CD14-positive monocyte (primary cell): ENCODE data around the gene TNPO1. TPM values are rescaled to one million over a fixed set of nuclear protein-coding genes. Genes with fewer than 3 reads are reported as not detected.

Experiments
- DNase-seq, 3 donors: peaks; one replicate each; pipeline ENCODE4 v3.0.0-alpha.2; 2011 to 2022
- H2AFZ ChIP-seq: 2 replicates; pipeline ENCODE4 v1.6.0; 2012; ENCODE audit warnings: mild to moderate bottlenecking, low read depth, low read length, inconsistent platforms; ENCODE audit not compliant: insufficient read depth, poor library complexity, severe bottlenecking
- H3K27ac ChIP-seq, 2 donors: 1 replicate in 1 of 2; 2 replicates in 1 of 2; pipeline ENCODE4 v1.5.1; 2012 to 2013; ENCODE audit warnings: low read length in 2 of 2, control low read depth in 1 of 2, inconsistent platforms in 1 of 2, low read depth in 1 of 2, mild to moderate bottlenecking in 1 of 2
- H3K27me3 ChIP-seq, 2 donors: one replicate each; pipeline versions ENCODE4 v1.6.0 to v1.6.1; 2011 to 2013; ENCODE audit warnings: low read length in 2 of 2; ENCODE audit not compliant: control insufficient read depth in 2 of 2, insufficient read depth in 2 of 2
- H3K36me3 ChIP-seq, 2 donors: replicated peaks in 1 of 2; 1 replicate in 1 of 2; 2 replicates in 1 of 2; pipeline versions ENCODE4 v1.5.1 to v1.6.1; 2012 to 2013; ENCODE audit warnings: low read length in 2 of 2, control low read depth in 1 of 2, inconsistent platforms in 1 of 2, mild to moderate bottlenecking in 1 of 2; ENCODE audit not compliant: insufficient read depth in 2 of 2, control insufficient read depth in 1 of 2
- H3K4me1 ChIP-seq, 2 donors: 1 replicate in 1 of 2; 2 replicates in 1 of 2; pipeline versions ENCODE4 v1.5.1 to v1.6.1; 2012 to 2013; ENCODE audit warnings: low read length in 2 of 2, control low read depth in 1 of 2, inconsistent platforms in 1 of 2, mild to moderate bottlenecking in 1 of 2, moderate library complexity in 1 of 2; ENCODE audit not compliant: insufficient read depth in 2 of 2, control insufficient read depth in 1 of 2
- H3K4me2 ChIP-seq: replicated peaks from 2 replicates; pipeline ENCODE3; 2012; ENCODE audit warnings: low read length, moderate library complexity, mild to moderate bottlenecking; ENCODE audit not compliant: poor library complexity, severe bottlenecking; ENCODE audit errors: extremely low read depth
- H3K4me3 ChIP-seq, 3 experiments: fragments of 200-600 bp in 1 of 3; sonication (generic) in 1 of 3; replicated peaks in 1 of 3; 1 replicate in 2 of 3; 2 replicates in 1 of 3; pipeline ENCODE4 v1.5.1; 2011 to 2013; ENCODE audit warnings: low read length in 3 of 3, mild to moderate bottlenecking in 3 of 3, control low read depth in 2 of 3, low read depth in 2 of 3, inconsistent platforms in 1 of 3, moderate library complexity in 1 of 3
- H3K79me2 ChIP-seq: 2 replicates; pipeline ENCODE4 v1.6.0; 2012; ENCODE audit warnings: mild to moderate bottlenecking, control low read depth, inconsistent platforms, low read length, moderate library complexity; ENCODE audit not compliant: insufficient read depth
- H3K9ac ChIP-seq: 2 replicates; pipeline ENCODE4 v1.6.0; 2017; ENCODE audit warnings: low read length, mild to moderate bottlenecking; ENCODE audit not compliant: insufficient read depth, poor library complexity, severe bottlenecking
- H3K9me3 ChIP-seq, 2 donors: replicated peaks in 1 of 2; 1 replicate in 1 of 2; 2 replicates in 1 of 2; pipeline versions ENCODE4 v1.5.1 to v1.6.1; 2012 to 2013; ENCODE audit warnings: low read length in 2 of 2, control low read depth in 1 of 2; ENCODE audit not compliant: control insufficient read depth in 1 of 2, insufficient read depth in 1 of 2
- H4K20me1 ChIP-seq: 2 replicates; pipeline ENCODE4 v1.6.0; 2012; ENCODE audit warnings: mild to moderate bottlenecking, low read length, control low read depth, moderate library complexity; ENCODE audit not compliant: insufficient read depth
- H3K27ac Mint-ChIP-seq, 7 donors: one replicate each; pipeline ENCODE4 v1.8.0; 2020; ENCODE audit warnings: mild to moderate bottlenecking in 7 of 7, mixed read lengths in 7 of 7, moderate library complexity in 6 of 7, inconsistent platforms in 2 of 7
- H3K27me3 Mint-ChIP-seq, 3 donors: one replicate each; pipeline ENCODE4 v1.8.0; 2021 to 2022; ENCODE audit warnings: low read depth in 3 of 3, mild to moderate bottlenecking in 3 of 3, mixed read lengths in 3 of 3, moderate library complexity in 3 of 3, inconsistent platforms in 1 of 3
- H3K36me3 Mint-ChIP-seq, 2 donors: one replicate each; pipeline ENCODE4 v1.8.0; 2020; ENCODE audit warnings: mixed read lengths in 2 of 2, inconsistent platforms in 1 of 2, mild to moderate bottlenecking in 1 of 2
- H3K4me1 Mint-ChIP-seq: one replicate; pipeline ENCODE4 v1.8.0; 2020; ENCODE audit warnings: mild to moderate bottlenecking, mixed read lengths
- H3K4me3 Mint-ChIP-seq, 2 donors: one replicate each; pipeline ENCODE4 v1.8.0; 2020; ENCODE audit warnings: mild to moderate bottlenecking in 2 of 2, mixed read lengths in 2 of 2, moderate library complexity in 1 of 2
- H3K9me3 Mint-ChIP-seq, 7 donors: one replicate each; pipeline ENCODE4 v1.8.0; 2020 to 2022; ENCODE audit warnings: mixed read lengths in 7 of 7, mild to moderate bottlenecking in 6 of 7, moderate library complexity in 6 of 7, inconsistent platforms in 2 of 7
- WGBS: methylation state at CpG from one replicate; pipeline ENCODE4 v1.1.5; 2013; ENCODE audit warnings: missing lambda C conversion rate; ENCODE audit not compliant: insufficient coverage; 5-methylcytosine and 5-hydroxymethylcytosine counted together
- intact Hi-C, 2 donors: fragments of 100-400 bp; cut with micrococcal nuclease; formaldehyde crosslinking; loops; one replicate each; pipeline versions ENCODE4 v1.15.0 to v1.15.1; 2023
- polyA plus RNA-seq, 3 donors: library from polyadenylated mRNA; depleted of rRNA in 1 of 3; unstranded in 2 of 3; stranded (reverse) in 1 of 3; fragments of 300-500 nt in 2 of 3; fragments of >200 nt in 1 of 3; fragmentation: Illumina TruSeq in 2 of 3; gene quantifications; 1 replicate in 2 of 3; 2 replicates in 1 of 3; pipeline ENCODE4 v1.2.3, GENCODE V29; 2012 to 2021
- TF ChIP-seq, protein P1 (sequence below): fragments of 200-600 bp; IDR thresholded peaks from one replicate; pipeline ENCODE4 v1.8.0; 2022; ENCODE audit warnings: antibody characterized with exemption, mild to moderate bottlenecking

TNPO1 gene
- polyA plus RNA-seq, 3 donors, result 9.3 to 28.1 (median 26.3) TPM

DNA sequence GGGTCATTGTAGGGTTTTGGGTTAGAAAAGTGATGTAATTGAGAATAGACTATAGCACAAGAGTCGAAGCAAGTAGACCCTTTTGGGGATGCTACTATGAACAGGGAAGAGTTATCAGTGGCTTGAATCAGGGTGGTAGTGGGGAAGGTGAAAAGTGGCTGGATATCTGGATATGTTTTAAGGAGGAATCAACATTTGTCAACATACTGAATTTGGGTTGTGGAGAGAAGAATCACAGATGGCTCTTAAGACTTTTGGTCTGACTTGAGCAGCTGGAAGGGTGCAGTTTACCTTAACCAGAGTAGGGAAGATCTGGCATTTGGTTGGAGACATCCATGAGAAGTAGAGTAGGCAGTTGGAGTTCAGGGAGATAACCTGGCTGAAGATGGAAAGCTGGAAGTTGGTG lies 100.9 kb downstream of the TNPO1 start:
- H3K4me3 ChIP-seq, result no peak overlapping the region
- no peaks in the 10 kb centered on the region for H3K9me3 ChIP-seq
- H3K4me1 ChIP-seq, result no peaks in the 10 kb centered on the region
- no peak overlapping the region for H3K27ac ChIP-seq
- 91% methylated on average over 1 of the region's 1 CpG for WGBS
- Mint-ChIP-seq H3K9me3 (no peaks in the 10 kb centered on the region), H3K4me3 (no peak overlapping the region), H3K36me3 (no peaks in the 10 kb centered on the region), H3K27ac (peak overlapping the region in 1 of 7 donors; percentile 2), H3K4me1 (no peaks in the 10 kb centered on the region), H3K27me3 (peaks cover 3 to 7% (median 6%) of the 10 kb centered on the region in 3 donors)
- TF ChIP-seq, protein P1, sequence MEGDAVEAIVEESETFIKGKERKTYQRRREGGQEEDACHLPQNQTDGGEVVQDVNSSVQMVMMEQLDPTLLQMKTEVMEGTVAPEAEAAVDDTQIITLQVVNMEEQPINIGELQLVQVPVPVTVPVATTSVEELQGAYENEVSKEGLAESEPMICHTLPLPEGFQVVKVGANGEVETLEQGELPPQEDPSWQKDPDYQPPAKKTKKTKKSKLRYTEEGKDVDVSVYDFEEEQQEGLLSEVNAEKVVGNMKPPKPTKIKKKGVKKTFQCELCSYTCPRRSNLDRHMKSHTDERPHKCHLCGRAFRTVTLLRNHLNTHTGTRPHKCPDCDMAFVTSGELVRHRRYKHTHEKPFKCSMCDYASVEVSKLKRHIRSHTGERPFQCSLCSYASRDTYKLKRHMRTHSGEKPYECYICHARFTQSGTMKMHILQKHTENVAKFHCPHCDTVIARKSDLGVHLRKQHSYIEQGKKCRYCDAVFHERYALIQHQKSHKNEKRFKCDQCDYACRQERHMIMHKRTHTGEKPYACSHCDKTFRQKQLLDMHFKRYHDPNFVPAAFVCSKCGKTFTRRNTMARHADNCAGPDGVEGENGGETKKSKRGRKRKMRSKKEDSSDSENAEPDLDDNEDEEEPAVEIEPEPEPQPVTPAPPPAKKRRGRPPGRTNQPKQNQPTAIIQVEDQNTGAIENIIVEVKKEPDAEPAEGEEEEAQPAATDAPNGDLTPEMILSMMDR, result no peak
- no peak overlapping the region for H3K9ac ChIP-seq
- no peaks in the 10 kb centered on the region for H3K27me3 ChIP-seq
- H3K4me2 ChIP-seq, result no peak overlapping the region
- intact Hi-C loops, result no loop called here
- H3K79me2 ChIP-seq, result no peaks in the 10 kb centered on the region
- no peak for DNase-seq
- H4K20me1 ChIP-seq, result no peaks in the 10 kb centered on the region
- H3K36me3 ChIP-seq, result peaks cover 0 to 6% of the 10 kb centered on the region in 2 donors
- H2AFZ ChIP-seq, result no peak overlapping the region

GRCh38 chr5:72920690-72921502 lies 104.4 kb downstream of the TNPO1 start:
- no peak overlapping the region for H3K27ac Mint-ChIP-seq
- DNase-seq, result peak; percentile 9 to 55 (median 13)
- Histone ChIP-seq H3K36me3 (no peaks in the 10 kb centered on the region), H3K4me3 (no peak overlapping the region), H3K4me2 (no peak overlapping the region), H3K9ac (no peak overlapping the region), H3K79me2 (no peaks in the 10 kb centered on the region), H3K27me3 (no peaks in the 10 kb centered on the region), H3K4me1 (no peaks in the 10 kb centered on the region), H2AFZ (no peak overlapping the region), H3K9me3 (no peaks in the 10 kb centered on the region), H3K27ac (no peak overlapping the region), H4K20me1 (no peaks in the 10 kb centered on the region)
- no peaks in the 10 kb centered on the region for H3K36me3 Mint-ChIP-seq
- TF ChIP-seq, protein P1, result peak; percentile 64
- H3K4me3 Mint-ChIP-seq, result no peak overlapping the region
- H3K27me3 Mint-ChIP-seq, result peaks cover 3 to 7% (median 6%) of the 10 kb centered on the region in 3 donors
- H3K4me1 Mint-ChIP-seq, result no peaks in the 10 kb centered on the region
- intact Hi-C loops, result loop anchor here in 1 of 2 donors (10.0 kb wide), 1 partner anchor 164 kb away; no protein-coding TSS in a partner anchor
- WGBS, result 67% methylated on average over 1 of the region's 4 CpGs
- H3K9me3 Mint-ChIP-seq, result peaks cover 0 to 2% (median 2%) of the 10 kb centered on the region in 7 donors
